ENCODE measurements around the gene SPATS2. TPM values are rescaled to one million over a fixed set of nuclear protein-coding genes. Genes with fewer than 3 reads are reported as not detected.

Gene SPATS2
- total RNA-seq, 2 donors from 2014 or later, result 17.2 to 21.9 TPM

DNA sequence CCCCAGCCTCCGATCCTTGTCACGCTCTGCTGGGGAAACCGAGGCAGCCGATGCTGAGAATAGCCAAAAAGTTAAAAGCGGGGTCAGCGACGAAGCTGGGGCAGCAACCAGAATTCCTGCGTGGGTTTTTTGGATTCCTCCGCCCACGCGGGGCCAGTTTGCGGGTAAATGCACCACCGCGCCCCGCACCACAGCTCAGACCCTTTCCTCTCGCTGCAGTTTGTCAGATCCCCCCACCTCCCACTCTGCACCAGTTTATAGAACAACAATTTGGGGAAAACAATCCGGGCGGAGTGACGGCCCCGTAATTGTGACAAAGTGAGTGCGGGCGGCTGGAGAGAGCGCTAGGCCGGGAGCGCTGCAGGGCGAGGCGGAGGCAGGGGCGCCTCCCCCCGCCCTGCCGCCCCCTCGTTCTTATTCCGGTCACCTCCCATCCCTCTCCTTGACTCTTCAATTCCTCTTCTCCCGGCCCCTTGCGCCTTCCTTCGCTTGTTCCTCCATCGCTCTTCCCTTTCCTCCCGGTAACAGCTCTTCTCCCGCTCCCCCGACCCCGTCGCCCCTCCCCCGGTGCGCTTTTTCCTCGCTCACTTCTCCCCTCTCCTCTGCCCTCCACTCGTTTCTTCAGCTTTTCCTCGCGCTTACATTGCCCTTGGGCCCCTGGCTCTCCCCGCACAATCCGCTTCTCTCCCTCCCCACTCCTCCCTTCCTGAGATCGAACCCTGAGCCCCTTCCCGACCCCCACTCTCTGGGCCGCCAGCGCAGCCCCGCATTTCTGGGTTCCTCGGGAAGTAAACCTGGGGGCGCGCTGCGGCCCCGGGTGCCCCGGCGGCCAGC lies 21.2 kb upstream of the SPATS2 start:
- no peak overlapping the region for H3K27ac ChIP-seq
- peaks cover 58% of the 10 kb centered on the region for H3K27me3 ChIP-seq
- TF ChIP-seq, protein P1, sequence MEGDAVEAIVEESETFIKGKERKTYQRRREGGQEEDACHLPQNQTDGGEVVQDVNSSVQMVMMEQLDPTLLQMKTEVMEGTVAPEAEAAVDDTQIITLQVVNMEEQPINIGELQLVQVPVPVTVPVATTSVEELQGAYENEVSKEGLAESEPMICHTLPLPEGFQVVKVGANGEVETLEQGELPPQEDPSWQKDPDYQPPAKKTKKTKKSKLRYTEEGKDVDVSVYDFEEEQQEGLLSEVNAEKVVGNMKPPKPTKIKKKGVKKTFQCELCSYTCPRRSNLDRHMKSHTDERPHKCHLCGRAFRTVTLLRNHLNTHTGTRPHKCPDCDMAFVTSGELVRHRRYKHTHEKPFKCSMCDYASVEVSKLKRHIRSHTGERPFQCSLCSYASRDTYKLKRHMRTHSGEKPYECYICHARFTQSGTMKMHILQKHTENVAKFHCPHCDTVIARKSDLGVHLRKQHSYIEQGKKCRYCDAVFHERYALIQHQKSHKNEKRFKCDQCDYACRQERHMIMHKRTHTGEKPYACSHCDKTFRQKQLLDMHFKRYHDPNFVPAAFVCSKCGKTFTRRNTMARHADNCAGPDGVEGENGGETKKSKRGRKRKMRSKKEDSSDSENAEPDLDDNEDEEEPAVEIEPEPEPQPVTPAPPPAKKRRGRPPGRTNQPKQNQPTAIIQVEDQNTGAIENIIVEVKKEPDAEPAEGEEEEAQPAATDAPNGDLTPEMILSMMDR (IDR thresholded peaks at IDR 0.05), result no peak
- no peaks in the 10 kb centered on the region for H3K36me3 ChIP-seq
- no peak for DNase-seq
- intact Hi-C loops (cut with DNase I), result no loop called here
- H3K9ac ChIP-seq (ENCODE audit: low read depth in 2 of 2, low read length in 2 of 2), result peak overlapping the region; percentile 22 to 37
- peaks cover 42% of the 10 kb centered on the region for H3K4me1 ChIP-seq
- no peaks in the 10 kb centered on the region for H3K9me3 ChIP-seq
- peak overlapping the region; percentile 38 for H3K4me3 ChIP-seq

DNA sequence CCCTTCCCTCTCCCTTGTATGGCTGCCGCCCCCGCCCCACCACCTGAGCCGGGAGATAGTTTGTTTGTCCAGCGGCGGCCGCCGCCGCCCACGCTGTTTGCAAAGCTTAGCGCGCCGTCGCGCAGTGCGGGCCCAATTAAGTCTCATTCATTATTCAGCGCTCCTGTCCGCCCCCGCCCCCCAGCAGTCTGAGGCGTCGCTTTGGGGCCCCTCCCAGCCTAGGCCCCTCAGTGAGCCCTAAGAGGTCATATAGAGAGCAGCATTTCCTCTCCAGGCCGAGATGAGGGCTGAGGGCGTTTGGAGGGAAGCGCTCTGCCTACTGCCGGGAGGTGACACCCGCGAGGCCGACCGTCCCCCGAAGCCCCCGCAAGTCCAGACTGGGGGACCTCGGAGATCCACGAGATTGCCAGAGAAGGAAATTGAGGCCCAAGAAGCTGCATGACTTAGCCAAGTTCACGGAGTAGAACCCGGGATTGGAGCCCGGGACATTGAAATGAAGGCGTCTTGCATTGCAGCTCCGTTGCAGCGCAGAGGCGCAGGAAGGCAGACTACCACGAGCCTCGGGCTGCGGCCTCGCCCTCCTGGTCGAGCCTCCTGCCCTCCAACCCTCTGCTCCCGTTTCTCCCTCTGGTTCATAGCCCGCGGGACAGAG lies 20.5 kb upstream of the SPATS2 start, which contains the start of gene DNAJC22:
TSS of gene DNAJC22 (plus strand) at position 230 of the 652 bp plus-strand sequence. CDS start 1,985 bp downstream, outside the sequence.
- peaks cover 56% of the 10 kb centered on the region for H3K27me3 ChIP-seq
- H3K9ac ChIP-seq (ENCODE audit: low read depth in 2 of 2, low read length in 2 of 2), result peak within 1 kb of the TSS; percentile 22 to 56
- peaks cover 42% of the 10 kb centered on the region for H3K4me1 ChIP-seq
- H3K36me3 ChIP-seq, result no peaks in the 10 kb centered on the region
- DNase-seq, result peak; percentile 40
- intact Hi-C loops (cut with DNase I), result no loop called here
- no peak within 1 kb of the TSS for H3K27ac ChIP-seq
- H3K4me3 ChIP-seq, result peak within 1 kb of the TSS; percentile 38
- H3K9me3 ChIP-seq, result no peaks in the 10 kb centered on the region
- TF ChIP-seq, protein P1 (IDR thresholded peaks at IDR 0.05), result no peak

DNA sequence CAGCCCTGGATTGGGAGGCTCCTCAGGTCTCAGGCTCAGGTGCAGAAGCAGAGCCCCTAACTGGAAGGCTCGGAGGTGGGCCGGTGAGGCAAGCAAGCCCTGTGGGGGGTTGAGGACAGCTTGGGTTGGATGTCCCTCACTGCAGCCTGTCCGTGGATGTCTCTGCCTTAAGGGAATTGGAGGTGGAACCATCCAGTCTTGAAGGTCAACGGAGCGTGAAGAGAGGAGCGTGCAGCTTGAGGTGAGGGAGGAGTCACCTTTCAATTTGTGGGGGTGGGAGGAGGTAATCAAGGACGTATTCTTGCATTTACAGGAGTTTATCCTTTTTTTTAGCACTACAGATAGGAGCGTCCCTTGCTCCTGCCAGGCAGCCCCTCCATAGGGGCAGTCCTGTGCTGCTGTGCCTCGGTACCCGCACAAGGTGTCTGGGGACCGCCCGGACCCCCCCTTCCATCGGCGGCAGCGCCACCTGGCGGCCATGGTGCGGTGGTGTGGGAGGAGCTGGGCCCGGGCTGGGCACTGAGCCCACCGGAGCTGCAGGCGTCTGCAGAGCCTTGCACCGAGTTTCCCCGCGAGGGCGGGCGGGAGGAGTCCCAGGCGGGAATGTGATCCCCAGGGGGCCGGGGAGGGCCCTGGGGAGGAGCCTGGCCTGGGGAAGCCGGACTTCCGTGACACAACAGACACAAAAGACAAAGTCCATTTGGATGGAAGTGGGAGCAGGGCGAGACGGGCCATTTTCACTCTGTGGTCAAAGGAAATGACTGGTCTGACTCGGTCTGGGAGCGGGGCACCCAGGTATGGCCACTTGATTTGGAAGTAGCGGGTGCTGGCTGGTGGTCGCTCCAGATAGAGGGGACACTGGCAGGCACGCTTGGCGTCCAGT lies 19.7 kb upstream of the SPATS2 start:
- H3K36me3 ChIP-seq, result no peaks in the 10 kb centered on the region
- peaks cover 50% of the 10 kb centered on the region for H3K27me3 ChIP-seq
- peak overlapping the region; percentile 38 for H3K4me3 ChIP-seq
- H3K9ac ChIP-seq (ENCODE audit: low read depth in 2 of 2, low read length in 2 of 2), result peak overlapping the region; percentile 56 to 65
- TF ChIP-seq, protein P1 (IDR thresholded peaks at IDR 0.05), result peak; percentile 89
- intact Hi-C loops (cut with DNase I), result no loop called here
- H3K4me1 ChIP-seq, result peaks cover 38% of the 10 kb centered on the region
- H3K9me3 ChIP-seq, result no peaks in the 10 kb centered on the region
- no peak overlapping the region for H3K27ac ChIP-seq
- peak; percentile 93 for DNase-seq

DNA sequence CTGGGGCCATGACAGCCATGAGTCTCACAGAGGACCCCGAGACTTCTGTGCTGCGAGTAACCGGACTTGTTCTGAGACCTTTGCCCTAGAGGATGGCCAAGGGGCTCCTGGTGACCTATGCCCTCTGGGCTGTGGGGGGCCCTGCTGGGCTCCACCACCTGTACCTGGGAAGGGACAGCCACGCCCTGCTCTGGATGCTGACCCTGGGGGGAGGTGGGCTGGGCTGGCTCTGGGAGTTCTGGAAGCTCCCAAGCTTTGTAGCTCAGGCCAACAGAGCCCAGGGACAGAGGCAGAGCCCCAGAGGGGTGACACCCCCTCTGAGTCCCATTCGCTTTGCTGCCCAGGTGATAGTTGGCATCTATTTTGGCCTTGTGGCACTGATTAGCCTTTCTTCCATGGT lies 18.5 kb upstream of the SPATS2 start:
- Histone ChIP-seq H3K9me3 (no peaks in the 10 kb centered on the region), H3K4me1 (peaks cover 29% of the 10 kb centered on the region), H3K9ac (ENCODE audit: low read depth in 2 of 2, low read length in 2 of 2) (no peak overlapping the region), H3K27me3 (peaks cover 40% of the 10 kb centered on the region), H3K27ac (no peak overlapping the region), H3K4me3 (peak overlapping the region; percentile 38), H3K36me3 (no peaks in the 10 kb centered on the region)
- TF ChIP-seq, protein P1 (IDR thresholded peaks at IDR 0.05), result no peak
- intact Hi-C loops (cut with DNase I), result no loop called here
- no peak for DNase-seq

DNA sequence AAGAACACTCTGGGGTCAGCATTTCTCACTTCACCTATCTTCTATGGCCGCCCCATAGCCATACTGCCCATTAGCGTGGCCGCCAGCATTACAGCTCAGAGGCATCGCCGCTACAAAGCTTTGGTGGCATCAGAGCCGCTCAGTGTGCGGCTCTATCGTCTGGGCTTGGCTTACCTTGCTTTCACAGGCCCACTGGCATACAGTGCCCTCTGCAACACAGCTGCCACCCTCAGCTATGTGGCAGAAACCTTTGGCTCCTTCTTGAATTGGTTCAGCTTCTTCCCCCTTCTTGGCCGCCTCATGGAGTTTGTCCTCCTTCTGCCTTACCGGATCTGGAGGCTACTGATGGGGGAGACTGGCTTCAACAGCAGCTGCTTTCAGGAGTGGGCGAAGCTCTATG lies 18.0 kb upstream of the SPATS2 start:
- no peaks in the 10 kb centered on the region for H3K9me3 ChIP-seq
- H3K27me3 ChIP-seq, result peaks cover 35% of the 10 kb centered on the region
- no peak overlapping the region for H3K4me3 ChIP-seq
- no peaks in the 10 kb centered on the region for H3K36me3 ChIP-seq
- peaks cover 29% of the 10 kb centered on the region for H3K4me1 ChIP-seq
- intact Hi-C loops (cut with DNase I), result no loop called here
- no peak for DNase-seq
- no peak overlapping the region for H3K9ac ChIP-seq (ENCODE audit: low read depth in 2 of 2, low read length in 2 of 2)
- TF ChIP-seq, protein P1 (IDR thresholded peaks at IDR 0.05), result no peak
- H3K27ac ChIP-seq, result no peak overlapping the region
